GM12878 (cell line): ENCODE data around the gene DISP3. TPM values are rescaled to one million over a fixed set of nuclear protein-coding genes. Genes with fewer than 3 reads are reported as not detected.

Source experiments
- ATAC-seq: fragments of 200-7000 bp; cut with Tn5 transposase; 3 replicates; pipeline ENCODE4 v1.9.1; 2020; ENCODE audit warnings: mild to moderate bottlenecking, moderate library complexity
- BruUV-seq: library from RNA; stranded (reverse); fragments of 400-500 nt; replicated peaks from 2 replicates; lab custom pipeline; 2021; lab: Mats Ljungman, UMichigan
- CTCF ChIA-PET: fragments of 300-600 bp; sonication (Branson Sonifier 250); formaldehyde crosslinking; extraction: SDS; loops from one replicate; lab custom pipeline; 2021; ENCODE audit warnings: inconsistent platforms; lab: Yijun Ruan, JAX
- POLR2A ChIA-PET: fragments of 350-600 bp; formaldehyde crosslinking; extraction: SDS; loops from one replicate; lab custom pipeline; 2021; ENCODE audit warnings: inconsistent platforms; lab: Charles Lee
- RAD21 ChIA-PET: fragments of 300-600 bp; sonication (Branson Sonifier 250); formaldehyde crosslinking; loops from one replicate; lab custom pipeline; 2023; ENCODE audit warnings: antibody characterized with exemption; ENCODE audit not compliant: unreplicated experiment; lab: Charles Lee
- SMC1A ChIA-PET: fragments of 300-600 bp; sonication (Branson Sonifier 250); formaldehyde crosslinking; loops from one replicate; lab custom pipeline; 2023; ENCODE audit not compliant: unreplicated experiment, uncharacterized antibody; lab: Charles Lee
- DNase-seq: peaks from one replicate; pipeline ENCODE4 v3.0.0-alpha.2; 2011; ENCODE audit warnings: low read depth, low spot score
- FAIRE-seq: peaks from 3 replicates; lab custom pipeline; 2011; peaks lifted over from hg19 to GRCh38; lab: Jason Lieb, UNC
- H2AFZ ChIP-seq: 2 replicates; pipeline ENCODE4 v1.6.0; 2011; ENCODE audit warnings: low read depth, low read length, control low read depth; ENCODE audit not compliant: control insufficient read depth
- H3K27ac ChIP-seq: 2 replicates; pipeline ENCODE4 v1.5.1; 2011; ENCODE audit warnings: control low read depth; ENCODE audit not compliant: control insufficient read depth, insufficient read depth
- H3K27me3 ChIP-seq, 2 experiments: replicated peaks in 1 of 2; 2 replicates each; pipeline versions ENCODE4 v1.6.0 to v1.6.1; 2011; ENCODE audit warnings: low read length in 1 of 2; ENCODE audit not compliant: control insufficient read depth in 2 of 2, insufficient read depth in 2 of 2
- H3K36me3 ChIP-seq, 2 experiments: 2 replicates each; pipeline ENCODE4 v1.5.1; 2011; ENCODE audit warnings: low read length in 1 of 2; ENCODE audit not compliant: control insufficient read depth in 2 of 2, insufficient read depth in 2 of 2
- H3K4me1 ChIP-seq: 2 replicates; pipeline ENCODE4 v1.6.1; 2011; ENCODE audit warnings: mild to moderate bottlenecking, low read length, moderate library complexity, mixed read lengths; ENCODE audit not compliant: control insufficient read depth, insufficient read depth
- H3K4me2 ChIP-seq: 2 replicates; pipeline ENCODE4 v1.6.0; 2011; ENCODE audit warnings: control low read depth; ENCODE audit not compliant: control insufficient read depth, insufficient read depth
- H3K4me3 ChIP-seq: fragments of 200-600 bp; sonication (generic); 2 replicates; pipeline ENCODE4 v1.5.1; 2016
- H3K79me2 ChIP-seq: 2 replicates; pipeline ENCODE4 v1.6.0; 2011; ENCODE audit warnings: low read length; ENCODE audit not compliant: control insufficient read depth, insufficient read depth
- H3K9ac ChIP-seq: 2 replicates; pipeline ENCODE4 v1.8.0; 2011; ENCODE audit warnings: low read length, control low read depth, mixed read lengths; ENCODE audit not compliant: control insufficient read depth, insufficient read depth
- H3K9me3 ChIP-seq: replicated peaks from 3 replicates; pipeline ENCODE4 v1.5.1; 2011; ENCODE audit warnings: mild to moderate bottlenecking, low read length; ENCODE audit not compliant: control insufficient read depth, insufficient read depth
- H4K20me1 ChIP-seq: 2 replicates; pipeline ENCODE4 v1.6.0; 2011; ENCODE audit not compliant: control insufficient read depth, insufficient read depth
- FOXM1 ChIP-seq: IDR thresholded peaks from 2 replicates; pipeline ENCODE4 v1.6.1; 2012; ENCODE audit warnings: low read depth, mild to moderate bottlenecking, inconsistent platforms, low read length, moderate library complexity
- MYC ChIP-seq: IDR thresholded peaks from 2 replicates; pipeline ENCODE4 v1.6.1; 2011; ENCODE audit warnings: mild to moderate bottlenecking, low read length, moderate library complexity, inconsistent platforms; ENCODE audit not compliant: insufficient read depth, insufficient replicate concordance, insufficient read length, severe bottlenecking
- SRF ChIP-seq, 2 experiments: IDR thresholded peaks; 2 replicates each; pipeline ENCODE4 v1.6.1; 2011; ENCODE audit warnings: low read depth in 2 of 2, low read length in 2 of 2, mild to moderate bottlenecking in 1 of 2, moderate library complexity in 1 of 2
- SUPT20H ChIP-seq: IDR thresholded peaks from 2 replicates; pipeline ENCODE4 v1.6.1; 2011; ENCODE audit warnings: low read depth, mild to moderate bottlenecking, low read length, moderate library complexity, borderline replicate concordance; ENCODE audit not compliant: control insufficient read depth
- SUZ12 ChIP-seq: fragments of 200-600 bp; sonication (generic); IDR thresholded peaks from one replicate; pipeline ENCODE4 v1.6.1; 2018; ENCODE audit warnings: antibody characterized with exemption, mild to moderate bottlenecking; ENCODE audit not compliant: unreplicated experiment
- TBL1XR1 ChIP-seq: IDR thresholded peaks from 2 replicates; pipeline ENCODE4 v1.6.1; 2012; ENCODE audit warnings: low read depth, low read length, improper control_type of control experiment
- WGBS: methylation state at CpG from one replicate; pipeline ENCODE4 v1.1.6; 2016; ENCODE audit warnings: low lambda C conversion rate; ENCODE audit not compliant: insufficient replicate concordance, insufficient coverage; ENCODE audit errors: missing lambda C conversion rate; 5-methylcytosine and 5-hydroxymethylcytosine counted together
- in situ Hi-C: fragments of 300-500 bp; cut with MboI; formaldehyde crosslinking; loops from 9 replicates; pipeline ENCODE4 v1.14.3; 2018; ENCODE audit warnings: mixed read lengths
- intact Hi-C: fragments of 100-400 bp; cut with micrococcal nuclease; formaldehyde crosslinking; loops from one replicate; pipeline ENCODE4 v1.14.2; 2022; ENCODE audit not compliant: unreplicated experiment
- polyA plus RNA-seq, 11 experiments: library from polyadenylated mRNA; depleted of rRNA in 4 of 11; unstranded in 6 of 11; stranded (reverse) in 5 of 11; fragments of >200 nt; fragmentation: Nextera tagmentation in 4 of 11; fragmentation: Illumina TruSeq in 1 of 11; extraction: Ambion mirVana in 4 of 11; extraction: Trizol in 1 of 11; gene quantifications; 1 replicate in 1 of 11; 2 replicates in 10 of 11; pipeline versions ENCODE4 v1.2.1 to v1.2.3, GENCODE V29; 2011 to 2016; ENCODE audit warnings: inconsistent platforms in 2 of 11, missing spikeins in 2 of 11, low read depth in 1 of 11
- total RNA-seq, 4 experiments: library from RNA; depleted of rRNA in 3 of 4; stranded (reverse); fragments of >200 nt in 3 of 4; fragmentation: Illumina TruSeq in 1 of 4; extraction: Trizol in 1 of 4; gene quantifications; 2 replicates each; pipeline versions ENCODE4 v1.2.1 to v1.2.3, GENCODE V29; 2013 to 2021
- TF ChIP-seq, protein P1 (sequence below), 3 experiments: IDR thresholded peaks in 2 of 3; conservative IDR thresholded peaks in 1 of 3; 2 replicates each; pipeline ENCODE4 v1.5.1; 2011; ENCODE audit warnings: low read depth in 3 of 3, low read length in 3 of 3, mild to moderate bottlenecking in 3 of 3, control low read depth in 2 of 3, moderate library complexity in 2 of 3, inconsistent platforms in 1 of 3, mixed read lengths in 1 of 3; ENCODE audit not compliant: control insufficient read depth in 2 of 3, insufficient read depth in 1 of 3; ENCODE audit errors: extremely low read depth in 1 of 3
- TF ChIP-seq, protein P2 (sequence below): fragments of 450-650 bp; IDR thresholded peaks from 2 replicates; pipeline ENCODE4 v1.6.1; 2017; ENCODE audit warnings: antibody characterized with exemption, mild to moderate bottlenecking, moderate library complexity
- TF ChIP-seq, protein P3 (sequence below): fragments of 450-650 bp; IDR thresholded peaks from 2 replicates; pipeline ENCODE4 v1.6.1; 2017; ENCODE audit warnings: borderline replicate concordance
- TF ChIP-seq, protein P4 (sequence below): fragments of 450-650 bp; IDR thresholded peaks from 2 replicates; pipeline ENCODE4 v1.6.1; 2018; ENCODE audit warnings: borderline replicate concordance, mild to moderate bottlenecking; ENCODE audit not compliant: partially characterized antibody

DISP3 gene
- total and polyA plus RNA-seq, 10 of the 15 experiments (the other 5 are each of a cell fraction or from before 2014, with no cell fraction given): under 0.01 to 0.18 (median 0.09) TPM; not detected in 2

DNA sequence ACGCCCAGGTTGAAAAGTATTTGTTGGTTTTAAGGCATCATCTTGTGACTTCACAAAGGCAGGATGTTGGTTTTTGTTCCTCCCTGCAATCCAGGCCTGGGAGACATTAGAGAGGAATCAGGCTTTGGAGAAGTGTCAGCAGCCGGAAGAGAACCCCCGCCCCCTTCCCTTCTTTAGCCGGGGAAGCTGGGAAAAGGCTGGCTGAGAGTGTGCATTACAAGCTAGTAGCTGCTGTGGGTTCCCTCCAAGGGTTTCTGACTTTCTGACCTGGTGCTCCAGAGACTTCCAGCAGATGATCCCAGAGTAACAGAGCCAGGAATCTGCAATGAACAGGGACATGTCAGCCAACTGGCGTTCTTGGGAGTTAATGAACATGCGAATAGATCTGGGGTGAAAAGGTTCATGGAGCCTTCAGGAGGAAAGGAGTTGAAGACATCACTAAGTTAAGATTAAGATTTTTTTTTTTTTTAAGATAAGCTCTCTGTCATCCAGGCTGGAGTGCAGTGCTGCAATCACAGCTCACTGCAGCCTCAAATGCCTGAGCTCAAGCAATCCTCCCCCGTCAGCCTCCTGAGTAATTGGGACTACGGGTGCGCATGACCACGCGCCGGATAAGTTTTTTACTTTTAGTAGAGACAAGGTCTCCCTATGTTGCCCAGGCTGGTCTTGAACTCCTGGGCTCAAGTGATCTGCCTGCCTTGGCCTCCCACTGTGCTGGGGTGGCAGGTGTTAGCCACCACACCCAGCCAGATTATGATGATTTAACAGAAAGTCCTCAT lies 7.5 kb downstream of the DISP3 start (continued):
- TF ChIP-seq, protein P1, sequence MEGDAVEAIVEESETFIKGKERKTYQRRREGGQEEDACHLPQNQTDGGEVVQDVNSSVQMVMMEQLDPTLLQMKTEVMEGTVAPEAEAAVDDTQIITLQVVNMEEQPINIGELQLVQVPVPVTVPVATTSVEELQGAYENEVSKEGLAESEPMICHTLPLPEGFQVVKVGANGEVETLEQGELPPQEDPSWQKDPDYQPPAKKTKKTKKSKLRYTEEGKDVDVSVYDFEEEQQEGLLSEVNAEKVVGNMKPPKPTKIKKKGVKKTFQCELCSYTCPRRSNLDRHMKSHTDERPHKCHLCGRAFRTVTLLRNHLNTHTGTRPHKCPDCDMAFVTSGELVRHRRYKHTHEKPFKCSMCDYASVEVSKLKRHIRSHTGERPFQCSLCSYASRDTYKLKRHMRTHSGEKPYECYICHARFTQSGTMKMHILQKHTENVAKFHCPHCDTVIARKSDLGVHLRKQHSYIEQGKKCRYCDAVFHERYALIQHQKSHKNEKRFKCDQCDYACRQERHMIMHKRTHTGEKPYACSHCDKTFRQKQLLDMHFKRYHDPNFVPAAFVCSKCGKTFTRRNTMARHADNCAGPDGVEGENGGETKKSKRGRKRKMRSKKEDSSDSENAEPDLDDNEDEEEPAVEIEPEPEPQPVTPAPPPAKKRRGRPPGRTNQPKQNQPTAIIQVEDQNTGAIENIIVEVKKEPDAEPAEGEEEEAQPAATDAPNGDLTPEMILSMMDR (IDR thresholded peaks at IDR 0.05 in 2 of 3, conservative IDR thresholded peaks at IDR 0.05 in 1 of 3; ENCODE audit: control insufficient read depth in 2 of 3, extremely low read depth in 1 of 3, insufficient read depth in 1 of 3, low read depth in 3 of 3, low read length in 3 of 3): no peak

DNA sequence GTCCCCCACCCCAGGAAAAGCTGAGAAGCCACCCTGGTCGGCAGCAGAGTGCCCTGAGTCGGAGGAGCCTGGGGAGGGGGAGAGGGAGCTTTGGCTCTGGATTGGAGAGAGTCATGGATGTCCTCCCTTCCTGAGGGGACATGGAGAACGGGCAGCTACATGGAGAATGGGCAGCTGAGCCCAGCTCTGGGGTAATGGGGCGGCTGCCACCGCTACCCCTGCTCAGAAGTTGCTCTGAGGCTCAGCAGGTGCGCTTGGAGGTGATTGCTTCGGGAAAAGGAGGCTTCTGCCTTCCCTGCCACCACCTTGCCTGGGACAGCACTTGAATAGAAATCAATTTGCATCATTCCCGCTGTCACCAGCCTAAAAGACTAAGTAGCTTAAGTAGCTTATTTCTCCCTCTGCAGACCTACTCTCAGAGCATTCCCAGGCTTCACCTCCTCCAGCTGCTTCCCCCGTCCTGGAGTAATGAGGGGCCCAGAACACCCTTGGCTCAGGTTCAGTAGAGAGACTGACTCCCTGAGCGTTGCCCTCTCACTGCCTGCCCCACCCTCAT lies 8.3 kb downstream of the DISP3 start:
- 4% methylated on average over 10 of the region's 10 CpGs for WGBS
- intact Hi-C loops: no loop called here
- Histone ChIP-seq H3K27ac (no peak overlapping the region), H4K20me1 (no peaks in the 10 kb centered on the region), H3K79me2 (no peaks in the 10 kb centered on the region), H3K36me3 (no peaks in the 10 kb centered on the region), H3K9me3 (no peaks in the 10 kb centered on the region), H3K4me2 (no peak overlapping the region), H3K4me1 (no peaks in the 10 kb centered on the region), H3K27me3 (peaks cover 0 to 8% of the 10 kb centered on the region in 2 experiments; a peak in 3 of 4 replicates), H3K4me3 (no peak overlapping the region), H3K9ac (no peak overlapping the region), H2AFZ (no peak overlapping the region)
- FAIRE-seq (no peak), DNase-seq (no peak), ATAC-seq (no peak)
- CTCF ChIA-PET: interaction anchor here (1.1 kb wide), 1 partner anchor 12 kb away, joined by 4 read pairs; no protein-coding TSS in a partner anchor
- SMC1A ChIA-PET: no interaction called here
- in situ Hi-C loops: no loop called here
- POLR2A ChIA-PET: no interaction called here
- BruUV-seq: no TSS peak
- RAD21 ChIA-PET: interaction anchor here (0.6 kb wide), 1 partner anchor 203 kb away, joined by 3 read pairs; no protein-coding TSS in a partner anchor
- TF ChIP-seq FOXM1: no peak
- no peak for TF ChIP-seq TBL1XR1
- TF ChIP-seq MYC: no peak
- TF ChIP-seq, protein P2, sequence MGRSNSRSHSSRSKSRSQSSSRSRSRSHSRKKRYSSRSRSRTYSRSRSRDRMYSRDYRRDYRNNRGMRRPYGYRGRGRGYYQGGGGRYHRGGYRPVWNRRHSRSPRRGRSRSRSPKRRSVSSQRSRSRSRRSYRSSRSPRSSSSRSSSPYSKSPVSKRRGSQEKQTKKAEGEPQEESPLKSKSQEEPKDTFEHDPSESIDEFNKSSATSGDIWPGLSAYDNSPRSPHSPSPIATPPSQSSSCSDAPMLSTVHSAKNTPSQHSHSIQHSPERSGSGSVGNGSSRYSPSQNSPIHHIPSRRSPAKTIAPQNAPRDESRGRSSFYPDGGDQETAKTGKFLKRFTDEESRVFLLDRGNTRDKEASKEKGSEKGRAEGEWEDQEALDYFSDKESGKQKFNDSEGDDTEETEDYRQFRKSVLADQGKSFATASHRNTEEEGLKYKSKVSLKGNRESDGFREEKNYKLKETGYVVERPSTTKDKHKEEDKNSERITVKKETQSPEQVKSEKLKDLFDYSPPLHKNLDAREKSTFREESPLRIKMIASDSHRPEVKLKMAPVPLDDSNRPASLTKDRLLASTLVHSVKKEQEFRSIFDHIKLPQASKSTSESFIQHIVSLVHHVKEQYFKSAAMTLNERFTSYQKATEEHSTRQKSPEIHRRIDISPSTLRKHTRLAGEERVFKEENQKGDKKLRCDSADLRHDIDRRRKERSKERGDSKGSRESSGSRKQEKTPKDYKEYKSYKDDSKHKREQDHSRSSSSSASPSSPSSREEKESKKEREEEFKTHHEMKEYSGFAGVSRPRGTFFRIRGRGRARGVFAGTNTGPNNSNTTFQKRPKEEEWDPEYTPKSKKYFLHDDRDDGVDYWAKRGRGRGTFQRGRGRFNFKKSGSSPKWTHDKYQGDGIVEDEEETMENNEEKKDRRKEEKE: no peak
- TF ChIP-seq, protein P3, sequence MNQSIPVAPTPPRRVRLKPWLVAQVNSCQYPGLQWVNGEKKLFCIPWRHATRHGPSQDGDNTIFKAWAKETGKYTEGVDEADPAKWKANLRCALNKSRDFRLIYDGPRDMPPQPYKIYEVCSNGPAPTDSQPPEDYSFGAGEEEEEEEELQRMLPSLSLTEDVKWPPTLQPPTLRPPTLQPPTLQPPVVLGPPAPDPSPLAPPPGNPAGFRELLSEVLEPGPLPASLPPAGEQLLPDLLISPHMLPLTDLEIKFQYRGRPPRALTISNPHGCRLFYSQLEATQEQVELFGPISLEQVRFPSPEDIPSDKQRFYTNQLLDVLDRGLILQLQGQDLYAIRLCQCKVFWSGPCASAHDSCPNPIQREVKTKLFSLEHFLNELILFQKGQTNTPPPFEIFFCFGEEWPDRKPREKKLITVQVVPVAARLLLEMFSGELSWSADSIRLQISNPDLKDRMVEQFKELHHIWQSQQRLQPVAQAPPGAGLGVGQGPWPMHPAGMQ: no peak
- no peak for TF ChIP-seq SUZ12
- TF ChIP-seq, protein P4, sequence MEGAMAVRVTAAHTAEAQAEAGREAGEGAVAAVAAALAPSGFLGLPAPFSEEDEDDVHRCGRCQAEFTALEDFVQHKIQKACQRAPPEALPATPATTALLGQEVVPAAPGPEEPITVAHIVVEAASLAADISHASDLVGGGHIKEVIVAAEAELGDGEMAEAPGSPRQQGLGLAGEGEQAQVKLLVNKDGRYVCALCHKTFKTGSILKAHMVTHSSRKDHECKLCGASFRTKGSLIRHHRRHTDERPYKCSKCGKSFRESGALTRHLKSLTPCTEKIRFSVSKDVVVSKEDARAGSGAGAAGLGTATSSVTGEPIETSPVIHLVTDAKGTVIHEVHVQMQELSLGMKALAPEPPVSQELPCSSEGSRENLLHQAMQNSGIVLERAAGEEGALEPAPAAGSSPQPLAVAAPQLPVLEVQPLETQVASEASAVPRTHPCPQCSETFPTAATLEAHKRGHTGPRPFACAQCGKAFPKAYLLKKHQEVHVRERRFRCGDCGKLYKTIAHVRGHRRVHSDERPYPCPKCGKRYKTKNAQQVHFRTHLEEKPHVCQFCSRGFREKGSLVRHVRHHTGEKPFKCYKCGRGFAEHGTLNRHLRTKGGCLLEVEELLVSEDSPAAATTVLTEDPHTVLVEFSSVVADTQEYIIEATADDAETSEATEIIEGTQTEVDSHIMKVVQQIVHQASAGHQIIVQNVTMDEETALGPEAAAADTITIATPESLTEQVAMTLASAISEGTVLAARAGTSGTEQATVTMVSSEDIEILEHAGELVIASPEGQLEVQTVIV: no peak
- TF ChIP-seq SUPT20H: no peak
- TF ChIP-seq SRF (IDR thresholded peaks at IDR 0.05; ENCODE audit: low read depth in 2 of 2, low read length in 2 of 2): no peak
